HEK293T (cell line): ENCODE data around the gene BTN2A1.

Source experiments
- CTCF ChIA-PET: fragments of 350-600 bp; formaldehyde crosslinking; extraction: SDS; loops from one replicate; lab custom pipeline; 2021; ENCODE audit warnings: antibody characterized with exemption, inconsistent platforms; lab: Yijun Ruan, JAX
- POLR2A ChIA-PET: fragments of 350-600 bp; formaldehyde crosslinking; extraction: SDS; loops from one replicate; lab custom pipeline; 2020; ENCODE audit warnings: antibody characterized with exemption, inconsistent platforms; lab: Yijun Ruan, JAX
- DNase-seq: peaks from one replicate; pipeline ENCODE4 v3.0.0; 2012; ENCODE audit warnings: mixed read lengths; ENCODE audit errors: extremely low spot score
- ARNT ChIP-seq: fragments of 450-650 bp; IDR thresholded peaks from 2 replicates; pipeline ENCODE4 v1.6.1; 2017; ENCODE audit warnings: mild to moderate bottlenecking
- BHLHE40 ChIP-seq: fragments of 450-650 bp; IDR thresholded peaks from 2 replicates; pipeline ENCODE4 v1.6.1; 2016; ENCODE audit warnings: mild to moderate bottlenecking, moderate library complexity, borderline replicate concordance
- CTBP1 ChIP-seq: fragments of 450-650 bp; IDR thresholded peaks from 2 replicates; pipeline ENCODE4 v1.6.1; 2016; ENCODE audit warnings: borderline replicate concordance
- ELF4 ChIP-seq: fragments of 450-650 bp; IDR thresholded peaks from 2 replicates; pipeline ENCODE4 v1.6.1; 2017; ENCODE audit warnings: antibody characterized with exemption
- FOXA1 ChIP-seq: fragments of 450-650 bp; IDR thresholded peaks from 2 replicates; pipeline ENCODE4 v1.6.1; 2016; ENCODE audit warnings: mild to moderate bottlenecking
- FOXK2 ChIP-seq: fragments of 450-650 bp; IDR thresholded peaks from 2 replicates; pipeline ENCODE4 v1.6.1; 2016; ENCODE audit warnings: mild to moderate bottlenecking
- FOXM1 ChIP-seq: fragments of 450-650 bp; IDR thresholded peaks from 2 replicates; pipeline ENCODE4 v1.6.1; 2017; ENCODE audit warnings: mild to moderate bottlenecking, borderline replicate concordance
- HDGF ChIP-seq: fragments of 450-650 bp; IDR thresholded peaks from 2 replicates; pipeline ENCODE4 v1.6.1; 2017; ENCODE audit warnings: antibody characterized with exemption, borderline replicate concordance
- L3MBTL2 ChIP-seq: fragments of 450-650 bp; conservative IDR thresholded peaks from 2 replicates; pipeline ENCODE4 v1.6.1; 2016; ENCODE audit warnings: mild to moderate bottlenecking
- LEF1 ChIP-seq: fragments of 450-650 bp; IDR thresholded peaks from 2 replicates; pipeline ENCODE4 v1.6.1; 2017; ENCODE audit warnings: mild to moderate bottlenecking, borderline replicate concordance
- NFRKB ChIP-seq: fragments of 450-650 bp; IDR thresholded peaks from 2 replicates; pipeline ENCODE4 v1.6.1; 2016; ENCODE audit warnings: mild to moderate bottlenecking, moderate library complexity
- PKNOX1 ChIP-seq: fragments of 450-650 bp; IDR thresholded peaks from 2 replicates; pipeline ENCODE4 v1.6.1; 2016
- SP1 ChIP-seq: fragments of 450-650 bp; IDR thresholded peaks from 2 replicates; pipeline ENCODE4 v1.6.1; 2017
- SUZ12 ChIP-seq: fragments of 450-650 bp; IDR thresholded peaks from 2 replicates; pipeline ENCODE4 v1.6.1; 2016; ENCODE audit warnings: mild to moderate bottlenecking
- TARDBP ChIP-seq: fragments of 450-650 bp; IDR thresholded peaks from 2 replicates; pipeline ENCODE4 v1.6.1; 2016
- ZNF384 ChIP-seq: fragments of 450-650 bp; IDR thresholded peaks from 2 replicates; pipeline ENCODE4 v1.6.1; 2016

The BTN2A1 gene

GRCh38 chr6:26470643-26471042 is 12.9 kb downstream of the BTN2A1 start:
- CTCF ChIA-PET, result no interaction called here
- TF ChIP-seq ZNF384 (no peak), BHLHE40 (no peak), ARNT (no peak), HDGF (no peak)
- POLR2A ChIA-PET, result interaction anchor here (1.1 kb wide), 1 partner anchor 315 kb away, joined by 3 read pairs; a partner anchor contains a TSS
- no peak for DNase-seq

DNA sequence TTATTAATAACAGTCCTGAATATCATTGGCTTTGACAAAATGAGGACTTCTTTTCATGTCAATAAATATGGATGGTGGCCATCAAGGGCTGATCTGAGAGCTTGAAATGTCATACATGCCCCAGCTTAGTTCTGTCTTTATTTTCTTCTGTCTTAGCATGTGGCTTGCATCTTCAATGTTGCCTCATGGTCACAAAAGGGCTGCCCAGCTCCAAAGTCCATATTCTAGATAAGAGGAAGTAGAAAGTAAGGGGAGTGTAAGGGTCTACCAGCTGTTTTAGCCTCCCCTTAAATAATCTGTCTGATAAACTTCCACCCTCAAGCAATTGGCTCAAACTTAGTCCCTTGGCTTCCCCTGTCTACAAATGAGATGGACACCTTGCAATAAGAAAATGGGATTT is 14.2 kb downstream of the BTN2A1 start:
- ChIA-PET CTCF (no interaction called here), POLR2A (interaction anchor here (1.2 kb wide), 1 partner anchor 16 kb away, joined by 3 read pairs; no protein-coding TSS in a partner anchor)
- TF ChIP-seq TARDBP, result no peak
- TF ChIP-seq BHLHE40, result no peak
- no peak for TF ChIP-seq NFRKB
- TF ChIP-seq HDGF, result no peak
- no peak for TF ChIP-seq ARNT
- TF ChIP-seq FOXM1, result no peak
- TF ChIP-seq SP1, result no peak
- no peak for TF ChIP-seq L3MBTL2
- TF ChIP-seq ELF4, result no peak
- TF ChIP-seq LEF1, result no peak
- TF ChIP-seq PKNOX1, result no peak
- TF ChIP-seq FOXA1, result no peak
- no peak for TF ChIP-seq ZNF384
- TF ChIP-seq CTBP1, result no peak
- no peak for TF ChIP-seq FOXK2
- no peak for TF ChIP-seq SUZ12
- DNase-seq, result no peak

- no peak for DNase-seq
- TF ChIP-seq FOXK2, result no peak
- no peak for TF ChIP-seq BHLHE40
- TF ChIP-seq ELF4, result no peak
- TF ChIP-seq CTBP1, result no peak
- no peak for TF ChIP-seq HDGF
- TF ChIP-seq TARDBP, result no peak
- no peak for TF ChIP-seq SUZ12
- TF ChIP-seq NFRKB, result no peak
- TF ChIP-seq LEF1, result no peak
- TF ChIP-seq L3MBTL2, result no peak
- TF ChIP-seq PKNOX1, result no peak
- CTCF ChIA-PET, result no interaction called here
- POLR2A ChIA-PET, result interaction anchor here (1.2 to 1.7 kb wide), 2 partner anchors 11 to 17 kb away, joined by 3 to 7 read pairs; no protein-coding TSS in a partner anchor
These were observed 15.0 kb downstream of the BTN2A1 start for GRCh38 chr6:26472549-26473290.

GRCh38 chr6:26473429-26473757 is 15.6 kb downstream of the BTN2A1 start:
- POLR2A ChIA-PET, result interaction anchor here (0.7 to 1.7 kb wide), 9 partner anchors 11 to 131 kb away, joined by 3 to 10 read pairs (median 4); partner anchors contain the start of gene HMGN4
- CTCF ChIA-PET, result no interaction called here
- DNase-seq, result no peak
- TF ChIP-seq ARNT (no peak), LEF1 (no peak), FOXM1 (no peak), FOXK2 (no peak), NFRKB (no peak), HDGF (no peak), FOXA1 (no peak), SP1 (no peak), TARDBP (no peak), CTBP1 (no peak), PKNOX1 (no peak), ELF4 (no peak), BHLHE40 (no peak), L3MBTL2 (no peak)

DNA sequence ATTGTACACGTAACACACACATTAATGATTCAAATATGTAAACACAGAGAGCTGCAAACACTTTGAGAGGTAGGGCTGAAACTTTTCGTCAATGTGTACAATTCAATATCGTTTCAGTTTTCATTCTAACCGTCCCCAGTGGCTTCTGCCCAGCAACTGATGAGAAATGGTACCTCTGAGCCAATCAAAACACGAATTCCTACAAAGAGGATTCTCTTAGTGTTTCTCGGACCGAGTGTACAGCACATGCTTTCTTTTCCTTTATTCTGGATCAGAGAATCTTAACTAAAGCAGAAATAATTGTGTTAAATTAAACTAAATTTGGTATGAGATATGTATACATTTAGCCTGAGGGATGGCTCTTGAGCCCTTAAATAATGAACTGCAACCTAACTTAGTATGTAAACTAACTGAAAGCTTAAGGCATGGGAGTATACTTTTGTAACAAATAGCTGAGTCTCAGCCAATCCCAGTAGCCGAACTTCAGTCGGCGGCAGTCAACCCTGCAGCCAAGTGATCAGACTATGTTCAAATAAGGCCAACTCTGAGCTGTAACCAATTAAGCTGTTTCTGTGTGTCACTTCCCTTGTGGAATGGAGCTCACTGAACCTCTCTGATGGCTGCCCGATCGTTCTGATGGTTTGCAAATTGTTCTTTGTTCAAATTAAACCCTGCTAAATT is 16.1 kb downstream of the BTN2A1 start:
- DNase-seq, result peak; percentile 78
- CTCF ChIA-PET, result no interaction called here
- TF ChIP-seq BHLHE40 (peak; percentile 42; the same call in 1 of the 2 replicates), LEF1 (no peak), PKNOX1 (peak; percentile 81), L3MBTL2 (peak; percentile 68; the same call in 1 of the 2 replicates), HDGF (peak; percentile 41; the same call in 1 of the 2 replicates)
- POLR2A ChIA-PET, result interaction anchor here (0.6 to 1.7 kb wide), 14 partner anchors 10 to 138 kb away, joined by 3 to 10 read pairs (median 4); partner anchors contain the start of gene HMGN4
